ENCODE data around the gene LCN12. TPM values are rescaled to one million over a fixed set of nuclear protein-coding genes. Genes with fewer than 3 reads are reported as not detected.

Gene LCN12
- total RNA-seq, 1 donor from 2014 or later: 7.8 TPM

DNA sequence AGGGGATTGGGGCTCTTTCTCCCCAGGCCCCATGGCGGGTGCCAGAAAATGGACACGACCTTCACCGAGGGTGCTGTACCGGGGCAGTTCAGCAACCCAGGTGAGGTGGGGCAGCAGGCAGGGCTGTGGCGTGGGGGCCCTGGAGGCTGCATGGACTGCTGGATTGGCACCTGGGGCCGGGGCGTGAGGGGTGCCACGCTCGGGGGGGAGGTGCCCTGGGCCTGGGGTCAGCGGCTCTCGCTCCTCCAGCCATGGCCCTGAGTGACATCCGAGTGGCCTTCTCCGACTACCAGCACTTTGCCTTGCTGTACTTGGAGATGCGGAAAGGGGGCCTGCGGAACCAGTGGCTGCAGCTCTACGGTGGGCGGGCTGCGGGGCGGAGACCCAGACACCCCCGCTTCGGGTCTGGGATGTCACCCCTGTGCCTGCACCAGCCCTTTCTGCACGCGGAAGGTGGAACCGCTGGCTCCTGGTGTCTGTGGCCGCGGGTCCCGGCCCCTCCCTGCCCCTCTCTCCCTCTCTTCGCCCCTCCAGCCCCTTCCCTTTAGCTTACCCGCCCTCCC lies 32.5 kb downstream of the LCN12 start:
- Histone ChIP-seq H3K4me3 (peak overlapping the region; percentile 42), H3K9me3 (replicated peaks) (no peaks in the 10 kb centered on the region), H3K27me3 (ENCODE audit: low read depth) (peaks cover 15% of the 10 kb centered on the region), H3K27ac (replicated peaks) (peak overlapping the region; percentile 91), H3K36me3 (no peaks in the 10 kb centered on the region), H3K4me1 (peaks cover 62% of the 10 kb centered on the region)
- DNase-seq: no peak
- intact Hi-C loops (cut with micrococcal nuclease): no loop called here
- TF ChIP-seq, protein P1, sequence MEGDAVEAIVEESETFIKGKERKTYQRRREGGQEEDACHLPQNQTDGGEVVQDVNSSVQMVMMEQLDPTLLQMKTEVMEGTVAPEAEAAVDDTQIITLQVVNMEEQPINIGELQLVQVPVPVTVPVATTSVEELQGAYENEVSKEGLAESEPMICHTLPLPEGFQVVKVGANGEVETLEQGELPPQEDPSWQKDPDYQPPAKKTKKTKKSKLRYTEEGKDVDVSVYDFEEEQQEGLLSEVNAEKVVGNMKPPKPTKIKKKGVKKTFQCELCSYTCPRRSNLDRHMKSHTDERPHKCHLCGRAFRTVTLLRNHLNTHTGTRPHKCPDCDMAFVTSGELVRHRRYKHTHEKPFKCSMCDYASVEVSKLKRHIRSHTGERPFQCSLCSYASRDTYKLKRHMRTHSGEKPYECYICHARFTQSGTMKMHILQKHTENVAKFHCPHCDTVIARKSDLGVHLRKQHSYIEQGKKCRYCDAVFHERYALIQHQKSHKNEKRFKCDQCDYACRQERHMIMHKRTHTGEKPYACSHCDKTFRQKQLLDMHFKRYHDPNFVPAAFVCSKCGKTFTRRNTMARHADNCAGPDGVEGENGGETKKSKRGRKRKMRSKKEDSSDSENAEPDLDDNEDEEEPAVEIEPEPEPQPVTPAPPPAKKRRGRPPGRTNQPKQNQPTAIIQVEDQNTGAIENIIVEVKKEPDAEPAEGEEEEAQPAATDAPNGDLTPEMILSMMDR (IDR thresholded peaks at IDR 0.05; ENCODE audit: borderline replicate concordance): no peak

DNA sequence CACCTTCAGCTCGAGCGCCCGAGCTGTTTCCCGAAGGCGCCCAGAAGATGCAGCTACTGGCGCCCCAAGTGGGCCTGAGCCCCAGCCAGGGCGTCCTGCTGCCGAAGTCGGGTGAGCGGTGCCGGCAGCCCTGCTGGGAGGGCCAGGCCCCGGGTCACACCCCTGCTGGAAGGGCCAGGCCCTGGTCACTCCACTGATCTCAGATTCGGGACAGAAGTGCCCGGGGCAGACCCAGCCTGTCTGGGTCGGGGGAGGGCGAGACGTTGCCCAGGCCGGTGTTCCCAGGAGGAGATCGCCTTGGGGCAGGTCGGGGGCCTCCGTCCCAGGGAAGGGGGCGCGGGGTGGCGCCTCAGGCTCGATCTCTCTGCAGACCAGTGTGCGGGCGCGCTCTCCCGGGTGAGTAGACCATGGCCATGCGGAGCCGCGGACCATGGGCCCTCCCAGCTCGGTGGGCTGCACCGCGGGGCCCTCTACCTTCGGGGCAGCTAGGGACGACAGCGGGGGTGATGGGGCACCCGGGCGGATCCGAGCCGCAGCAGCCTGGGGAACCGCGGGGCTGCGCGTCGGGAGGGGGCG lies 33.0 kb downstream of the LCN12 start:
- Histone ChIP-seq H3K9me3 (replicated peaks) (no peaks in the 10 kb centered on the region), H3K27me3 (ENCODE audit: low read depth) (peaks cover 15% of the 10 kb centered on the region), H3K4me1 (peaks cover 57% of the 10 kb centered on the region), H3K4me3 (peak overlapping the region; percentile 42), H3K36me3 (no peaks in the 10 kb centered on the region), H3K27ac (replicated peaks) (no peak overlapping the region)
- no peak for DNase-seq
- TF ChIP-seq, protein P1 (IDR thresholded peaks at IDR 0.05; ENCODE audit: borderline replicate concordance): no peak
- intact Hi-C loops (cut with micrococcal nuclease): no loop called here

DNA sequence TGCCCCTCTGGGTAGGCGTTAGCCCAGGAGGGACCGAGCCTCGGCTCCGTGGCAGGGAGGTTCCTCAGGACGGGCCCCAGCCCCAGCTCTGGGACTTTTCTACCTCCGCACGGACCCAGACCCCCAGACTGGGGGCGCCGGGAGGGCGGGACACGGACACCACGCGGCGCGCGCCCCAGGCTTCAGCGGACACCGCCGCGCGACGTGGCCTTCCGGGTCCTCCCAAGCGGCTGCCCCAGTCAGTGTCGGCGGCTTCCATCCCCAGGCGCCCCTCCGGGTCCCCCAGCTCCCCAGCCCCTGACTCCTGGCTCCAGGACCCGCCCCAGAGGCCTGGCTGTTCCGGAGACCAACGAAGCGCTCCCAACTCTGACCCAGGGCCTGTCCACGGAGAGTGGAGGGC lies 33.8 kb downstream of the LCN12 start:
- DNase-seq: no peak
- Histone ChIP-seq H3K36me3 (no peaks in the 10 kb centered on the region), H3K27me3 (ENCODE audit: low read depth) (peaks cover 15% of the 10 kb centered on the region), H3K4me3 (peak overlapping the region; percentile 42), H3K4me1 (peaks cover 49% of the 10 kb centered on the region), H3K27ac (replicated peaks) (no peak overlapping the region), H3K9me3 (replicated peaks) (peaks cover 4% of the 10 kb centered on the region)
- TF ChIP-seq, protein P1 (IDR thresholded peaks at IDR 0.05; ENCODE audit: borderline replicate concordance): no peak
- intact Hi-C loops (cut with micrococcal nuclease): no loop called here

DNA sequence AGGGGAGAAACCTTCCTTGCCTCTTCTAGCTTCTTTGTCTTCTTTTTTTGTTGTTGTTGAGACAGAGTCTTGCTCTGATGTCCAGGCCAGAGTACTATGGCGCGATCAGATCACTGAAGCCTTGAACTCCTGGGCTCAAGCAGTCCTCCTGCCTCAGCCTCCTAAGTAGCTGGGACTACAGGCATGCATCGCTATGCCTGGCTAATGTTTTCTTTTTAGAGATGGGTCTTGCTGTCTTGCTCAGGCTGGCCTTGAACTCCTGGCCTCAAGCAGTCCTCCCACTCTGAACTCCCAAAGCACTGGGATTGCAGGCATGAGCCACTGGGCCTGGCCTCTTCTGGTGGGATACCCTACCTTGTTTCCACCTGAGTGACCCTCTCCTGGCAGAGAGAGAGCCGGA lies 36.8 kb downstream of the LCN12 start:
- Histone ChIP-seq H3K4me1 (peaks cover 49% of the 10 kb centered on the region), H3K27ac (replicated peaks) (no peak overlapping the region), H3K4me3 (no peak overlapping the region), H3K27me3 (ENCODE audit: low read depth) (peaks cover 25% of the 10 kb centered on the region), H3K36me3 (peaks cover 6% of the 10 kb centered on the region), H3K9me3 (replicated peaks) (peaks cover 4% of the 10 kb centered on the region)
- TF ChIP-seq, protein P1 (IDR thresholded peaks at IDR 0.05; ENCODE audit: borderline replicate concordance): no peak
- no peak for DNase-seq
- intact Hi-C loops (cut with micrococcal nuclease): no loop called here

DNA sequence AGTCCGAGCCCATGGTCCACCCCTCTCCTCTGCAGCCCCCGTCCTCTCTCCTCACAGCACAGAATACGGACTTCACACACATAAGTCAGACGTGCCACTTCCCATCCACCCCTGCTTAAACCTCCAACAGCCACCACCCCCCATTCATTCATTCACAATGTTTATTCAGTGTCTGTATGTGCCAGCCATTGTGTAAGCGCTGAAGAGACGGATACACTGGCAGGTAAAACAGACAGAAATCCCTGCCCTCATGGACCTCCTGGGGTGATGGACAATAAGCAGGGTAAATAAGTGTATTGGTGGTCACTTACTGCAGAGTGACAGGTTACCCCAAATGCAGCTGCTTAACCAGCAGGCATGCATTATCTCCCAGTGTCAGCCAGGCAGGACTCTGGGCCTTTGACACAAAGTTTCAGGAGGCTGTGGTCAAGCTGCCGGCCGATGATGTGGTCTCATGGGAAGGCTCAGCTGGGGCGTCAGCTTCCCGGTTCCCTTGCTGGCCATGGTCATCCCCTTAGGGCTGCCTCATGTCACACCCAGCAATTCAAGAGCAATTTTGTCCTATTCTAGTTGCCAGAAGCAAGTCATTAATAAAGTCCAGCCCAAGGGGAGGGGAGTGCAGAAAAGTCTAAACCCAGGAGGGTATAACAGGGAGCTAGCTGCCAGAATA lies 38.3 kb downstream of the LCN12 start:
- Histone ChIP-seq H3K4me3 (no peak overlapping the region), H3K27ac (replicated peaks) (peak overlapping the region; percentile 92), H3K9me3 (replicated peaks) (peaks cover 4% of the 10 kb centered on the region), H3K4me1 (peaks cover 49% of the 10 kb centered on the region), H3K36me3 (peaks cover 11% of the 10 kb centered on the region), H3K27me3 (ENCODE audit: low read depth) (peaks cover 32% of the 10 kb centered on the region)
- TF ChIP-seq, protein P1 (IDR thresholded peaks at IDR 0.05; ENCODE audit: borderline replicate concordance): no peak
- intact Hi-C loops (cut with micrococcal nuclease): no loop called here
- no peak for DNase-seq

Data from left ventricle myocardium inferior (tissue), 1 donor.